K562 (cell line): ENCODE data around the gene NPAS3. TPM values are rescaled to one million over a fixed set of nuclear protein-coding genes. Genes with fewer than 3 reads are reported as not detected.

Experiments used
- ASH1L ChIP-seq: fragments of 450-650 bp; IDR thresholded peaks from 2 replicates; pipeline ENCODE4 v1.6.1; 2018; ENCODE audit warnings: borderline replicate concordance, mild to moderate bottlenecking, low read depth; ENCODE audit not compliant: partially characterized antibody
- CEBPZ ChIP-seq: fragments of 150-350 bp; IDR thresholded peaks from 2 replicates; pipeline ENCODE4 v1.6.1; 2014; ENCODE audit warnings: low read depth, mild to moderate bottlenecking, low read length, borderline replicate concordance
- CXXC5 ChIP-seq: fragments of 250-450 bp; sonication (Bioruptor Pico); IDR thresholded peaks from 2 replicates; pipeline ENCODE4 v1.8.0; 2022; ENCODE audit warnings: inconsistent platforms, mild to moderate bottlenecking, moderate library complexity
- SP2 ChIP-seq: IDR thresholded peaks from 2 replicates; pipeline ENCODE4 v1.6.1; 2011; ENCODE audit warnings: mild to moderate bottlenecking, low read depth, low read length, moderate library complexity; ENCODE audit not compliant: poor library complexity, severe bottlenecking; ENCODE audit errors: extremely low read depth
- SREBF1 ChIP-seq: fragments of 150-350 bp; IDR thresholded peaks from 2 replicates; pipeline ENCODE4 v1.6.1; 2014; ENCODE audit warnings: antibody characterized with exemption, low read depth, low read length, borderline replicate concordance
- ZBTB49 ChIP-seq: sonication (generic); formaldehyde crosslinking; IDR thresholded peaks from 2 replicates; pipeline ENCODE4 v1.8.0; 2022; ENCODE audit warnings: missing genetic modification reagents, mild to moderate bottlenecking, borderline replicate concordance
- ZEB2 ChIP-seq: fragments of 450-650 bp; IDR thresholded peaks from 2 replicates; pipeline ENCODE4 v1.6.1; 2016
- ZNF23 ChIP-seq: fragments of 250-450 bp; sonication (Bioruptor Pico); IDR thresholded peaks from 2 replicates; pipeline ENCODE4 v1.4.0; 2020; ENCODE audit warnings: mild to moderate bottlenecking
- ZNF445 ChIP-seq: fragments of 250-450 bp; sonication (Bioruptor Pico); IDR thresholded peaks from 2 replicates; pipeline ENCODE4 v1.4.0; 2020; ENCODE audit warnings: low read depth, mild to moderate bottlenecking, moderate library complexity
- polyA plus RNA-seq, 8 experiments: library from polyadenylated mRNA; depleted of rRNA in 4 of 8; stranded (reverse) in 5 of 8; unstranded in 3 of 8; fragments of >200 nt; fragmentation: Nextera tagmentation in 2 of 8; fragmentation: Illumina TruSeq in 1 of 8; extraction: Ambion mirVana in 2 of 8; extraction: Trizol in 1 of 8; gene quantifications; 2 replicates each; pipeline versions ENCODE4 v1.2.1 to v1.2.3, GENCODE V29; 2011 to 2014; ENCODE audit warnings: inconsistent platforms in 1 of 8, missing spikeins in 1 of 8
- total RNA-seq, 7 experiments: library from RNA; depleted of rRNA in 6 of 7; stranded (reverse); fragments of >200 nt in 6 of 7; fragmentation: Illumina TruSeq in 2 of 7; extraction: Trizol in 2 of 7; gene quantifications; 2 replicates each; pipeline versions ENCODE4 v1.2.1 to v1.2.3, GENCODE V29; 2011 to 2021; ENCODE audit warnings: low replicate concordance in 1 of 7
- TF ChIP-seq, protein P1 (sequence below): sonication (generic); formaldehyde crosslinking; IDR thresholded peaks from 2 replicates; pipeline ENCODE4 v1.4.0; 2020; ENCODE audit warnings: mild to moderate bottlenecking, missing genetic modification reagents

Gene NPAS3
- total and polyA plus RNA-seq, 9 of the 15 experiments (the other 6 are each of a cell fraction or from before 2014, with no cell fraction given) = 0.04 TPM; not detected in 8

DNA sequence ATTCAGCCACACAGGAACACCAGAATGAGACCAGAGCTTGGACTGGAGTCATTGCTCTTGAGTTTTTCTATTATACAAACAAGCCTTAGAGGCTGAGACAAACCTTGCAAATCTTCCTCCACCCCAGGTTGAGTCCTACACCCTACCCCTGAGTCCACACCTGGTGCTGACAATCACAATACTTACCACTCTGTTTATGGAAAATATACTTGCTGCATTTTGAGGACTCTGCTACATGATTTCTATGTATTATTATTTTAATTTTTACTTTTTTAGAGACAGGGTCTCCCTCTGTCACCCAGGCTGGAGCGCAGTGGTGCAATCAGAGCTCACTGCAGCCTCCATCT is 910.7 kb downstream of the NPAS3 start (continued):
- TF ChIP-seq ZBTB49 = no peak
- TF ChIP-seq ZNF23 (CRISPR knock-in tag) = no peak
- TF ChIP-seq ZEB2 = no peak
- TF ChIP-seq ZNF445 = no peak
- TF ChIP-seq, protein P1, sequence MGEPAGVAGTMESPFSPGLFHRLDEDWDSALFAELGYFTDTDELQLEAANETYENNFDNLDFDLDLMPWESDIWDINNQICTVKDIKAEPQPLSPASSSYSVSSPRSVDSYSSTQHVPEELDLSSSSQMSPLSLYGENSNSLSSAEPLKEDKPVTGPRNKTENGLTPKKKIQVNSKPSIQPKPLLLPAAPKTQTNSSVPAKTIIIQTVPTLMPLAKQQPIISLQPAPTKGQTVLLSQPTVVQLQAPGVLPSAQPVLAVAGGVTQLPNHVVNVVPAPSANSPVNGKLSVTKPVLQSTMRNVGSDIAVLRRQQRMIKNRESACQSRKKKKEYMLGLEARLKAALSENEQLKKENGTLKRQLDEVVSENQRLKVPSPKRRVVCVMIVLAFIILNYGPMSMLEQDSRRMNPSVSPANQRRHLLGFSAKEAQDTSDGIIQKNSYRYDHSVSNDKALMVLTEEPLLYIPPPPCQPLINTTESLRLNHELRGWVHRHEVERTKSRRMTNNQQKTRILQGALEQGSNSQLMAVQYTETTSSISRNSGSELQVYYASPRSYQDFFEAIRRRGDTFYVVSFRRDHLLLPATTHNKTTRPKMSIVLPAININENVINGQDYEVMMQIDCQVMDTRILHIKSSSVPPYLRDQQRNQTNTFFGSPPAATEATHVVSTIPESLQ = no peak
- TF ChIP-seq SREBF1 = no peak
- no peak for TF ChIP-seq CEBPZ
- no peak for TF ChIP-seq ASH1L
- TF ChIP-seq SP2 = no peak
- no peak for TF ChIP-seq CXXC5 (CRISPR knock-in tag)
